ENCODE measurements around the gene ARPC3. TPM values are rescaled to one million over a fixed set of nuclear protein-coding genes. Genes with fewer than 3 reads are reported as not detected.
"Not testable (repeated sequence)": the region's sequence is repeated elsewhere in the genome, so short reads cannot be mapped to it uniquely, and the experiment has no call there.

Gene ARPC3
- total RNA-seq, 1 experiment from 2014 or later: 302 TPM

DNA sequence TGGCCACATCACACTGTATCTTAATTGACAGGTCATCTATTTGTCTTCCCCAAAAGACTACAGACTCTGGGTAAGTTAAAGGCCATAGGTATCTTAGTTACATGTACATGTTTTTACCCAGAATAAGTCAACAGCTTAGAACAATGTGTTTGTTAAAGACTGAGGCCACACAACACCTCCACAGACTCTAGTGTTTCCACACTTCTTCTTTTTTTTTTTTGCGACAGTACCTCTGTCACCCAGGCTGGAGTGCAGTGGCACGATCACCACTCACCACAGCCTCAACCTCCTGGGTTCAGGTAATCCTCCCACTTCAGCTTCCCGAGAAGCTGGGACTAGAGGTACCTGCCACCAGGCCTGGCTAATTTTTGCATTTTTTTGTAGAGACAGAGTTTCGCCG is 16.7 kb upstream of the ARPC3 start:
- intact Hi-C loops (cut with micrococcal nuclease; ENCODE audit: unreplicated experiment): loop anchor here (10.0 kb wide), 1 partner anchor 218 kb away; the partner anchor contains the start of gene HVCN1

DNA sequence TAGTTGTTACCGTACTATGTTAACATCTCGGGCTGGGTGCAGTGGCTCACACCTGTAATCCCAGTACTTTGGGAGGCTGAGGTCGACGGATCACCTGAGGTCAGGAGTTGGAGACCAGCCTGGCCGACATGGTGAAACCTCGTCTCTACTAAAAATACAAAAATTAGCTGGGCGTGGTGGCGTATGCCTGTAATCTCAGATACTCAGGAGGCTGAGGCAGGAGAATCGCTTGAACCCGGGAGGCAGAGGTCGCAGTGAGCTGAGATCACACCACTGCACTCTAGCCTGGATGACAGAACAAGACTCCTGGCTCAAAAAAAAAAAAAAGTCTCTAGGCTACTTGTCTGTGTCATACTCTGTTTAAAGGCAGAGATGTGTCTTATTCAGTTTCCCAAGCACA is 15.6 kb upstream of the ARPC3 start:
- H3K4me3 Mint-ChIP-seq (ENCODE audit: unreplicated experiment); BruUV-seq (replicated peaks); POLR2A ChIA-PET; H3K27me3 ChIP-seq (replicated peaks; ENCODE audit: control insufficient read depth, insufficient read depth, low read length); H3K4me1 ChIP-seq; DNase-seq; H3K4me1 Mint-ChIP-seq (ENCODE audit: low read depth, unreplicated experiment); H3K9me3 ChIP-seq; H3K36me3 ChIP-seq (ENCODE audit: control insufficient read depth, insufficient read depth, low read length); H3K27me3 Mint-ChIP-seq (ENCODE audit: insufficient read depth, unreplicated experiment); H3K4me3 ChIP-seq (ENCODE audit: low read depth, low read length); H3K9me3 Mint-ChIP-seq (ENCODE audit: unreplicated experiment); H3K27ac Mint-ChIP-seq (ENCODE audit: unreplicated experiment): not testable (repeated sequence)
- intact Hi-C loops (cut with micrococcal nuclease; ENCODE audit: unreplicated experiment): loop anchor here (10.0 kb wide), 1 partner anchor 219 kb away; the partner anchor contains the start of gene HVCN1
- CTCF ChIA-PET: interaction anchor here (0.7 kb wide), 1 partner anchor 300 kb away, joined by 3 read pairs; no protein-coding TSS in a partner anchor
- peaks cover 34% of the 10 kb centered on the region for H3K36me3 Mint-ChIP-seq (ENCODE audit: insufficient read depth, unreplicated experiment)

More for the DNA sequence above, 16.7 kb upstream of the ARPC3 start:
- peak overlapping the region; percentile 94 for H3K27ac Mint-ChIP-seq (ENCODE audit: unreplicated experiment)
- POLR2A ChIA-PET: no interaction called here
- no peaks in the 10 kb centered on the region for H3K27me3 Mint-ChIP-seq (ENCODE audit: insufficient read depth, unreplicated experiment)
- H3K4me3 Mint-ChIP-seq (ENCODE audit: unreplicated experiment): peak overlapping the region; percentile 82
- no peaks in the 10 kb centered on the region for H3K9me3 ChIP-seq
- H3K36me3 Mint-ChIP-seq (ENCODE audit: insufficient read depth, unreplicated experiment): peaks cover 39% of the 10 kb centered on the region
- CTCF ChIA-PET: interaction anchor here (0.6 kb wide), 1 partner anchor 73 kb away, joined by 4 read pairs; no protein-coding TSS in a partner anchor
- DNase-seq: no peak
- no TSS peak for BruUV-seq (replicated peaks)
- H3K27me3 ChIP-seq (replicated peaks; ENCODE audit: control insufficient read depth, insufficient read depth, low read length): no peaks in the 10 kb centered on the region
- H3K4me1 ChIP-seq: no peaks in the 10 kb centered on the region
- no peaks in the 10 kb centered on the region for H3K4me1 Mint-ChIP-seq (ENCODE audit: low read depth, unreplicated experiment)
- H3K4me3 ChIP-seq (ENCODE audit: low read depth, low read length): peak overlapping the region; percentile 62
- TF ChIP-seq, protein P1, sequence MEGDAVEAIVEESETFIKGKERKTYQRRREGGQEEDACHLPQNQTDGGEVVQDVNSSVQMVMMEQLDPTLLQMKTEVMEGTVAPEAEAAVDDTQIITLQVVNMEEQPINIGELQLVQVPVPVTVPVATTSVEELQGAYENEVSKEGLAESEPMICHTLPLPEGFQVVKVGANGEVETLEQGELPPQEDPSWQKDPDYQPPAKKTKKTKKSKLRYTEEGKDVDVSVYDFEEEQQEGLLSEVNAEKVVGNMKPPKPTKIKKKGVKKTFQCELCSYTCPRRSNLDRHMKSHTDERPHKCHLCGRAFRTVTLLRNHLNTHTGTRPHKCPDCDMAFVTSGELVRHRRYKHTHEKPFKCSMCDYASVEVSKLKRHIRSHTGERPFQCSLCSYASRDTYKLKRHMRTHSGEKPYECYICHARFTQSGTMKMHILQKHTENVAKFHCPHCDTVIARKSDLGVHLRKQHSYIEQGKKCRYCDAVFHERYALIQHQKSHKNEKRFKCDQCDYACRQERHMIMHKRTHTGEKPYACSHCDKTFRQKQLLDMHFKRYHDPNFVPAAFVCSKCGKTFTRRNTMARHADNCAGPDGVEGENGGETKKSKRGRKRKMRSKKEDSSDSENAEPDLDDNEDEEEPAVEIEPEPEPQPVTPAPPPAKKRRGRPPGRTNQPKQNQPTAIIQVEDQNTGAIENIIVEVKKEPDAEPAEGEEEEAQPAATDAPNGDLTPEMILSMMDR (IDR thresholded peaks at IDR 0.05; ENCODE audit: insufficient read depth in 1 of 2, low read depth in 1 of 2, low read length in 1 of 2, severe bottlenecking in 1 of 2, unreplicated experiment in 1 of 2): no peak
- H3K36me3 ChIP-seq (ENCODE audit: control insufficient read depth, insufficient read depth, low read length): no peaks in the 10 kb centered on the region; the same call in 1 of the 2 replicates
- H3K9me3 Mint-ChIP-seq (ENCODE audit: unreplicated experiment): no peaks in the 10 kb centered on the region

DNA sequence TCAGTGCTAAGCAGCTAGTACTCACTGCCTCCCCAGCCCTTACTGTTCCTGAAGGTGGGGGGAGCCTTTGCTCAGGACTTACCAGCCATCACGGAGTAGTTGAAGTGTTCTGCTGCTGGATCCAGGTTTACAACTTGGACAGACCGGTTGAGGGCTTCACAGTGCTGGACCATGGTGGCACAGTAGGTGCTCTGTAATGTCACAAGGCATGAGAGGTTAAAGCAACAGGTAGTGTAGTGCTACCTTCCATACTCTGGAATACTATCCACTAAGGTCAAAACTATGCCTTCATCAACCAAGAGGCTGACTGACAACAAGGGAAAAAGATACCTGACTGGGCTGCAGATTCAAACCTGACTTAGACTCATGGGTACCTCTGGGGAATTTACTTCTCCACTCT is 14.9 kb upstream of the ARPC3 start:
- BruUV-seq (replicated peaks): no TSS peak
- H3K9me3 ChIP-seq: no peaks in the 10 kb centered on the region
- intact Hi-C loops (cut with micrococcal nuclease; ENCODE audit: unreplicated experiment): loop anchor here (10.0 kb wide), 1 partner anchor 220 kb away; the partner anchor contains the start of gene HVCN1
- TF ChIP-seq, protein P1 (IDR thresholded peaks at IDR 0.05; ENCODE audit: insufficient read depth in 1 of 2, low read depth in 1 of 2, low read length in 1 of 2, severe bottlenecking in 1 of 2, unreplicated experiment in 1 of 2): no peak
- no peaks in the 10 kb centered on the region; the same call in 1 of the 2 replicates for H3K36me3 ChIP-seq (ENCODE audit: control insufficient read depth, insufficient read depth, low read length)
- DNase-seq: no peak
- no peak overlapping the region for H3K27ac Mint-ChIP-seq (ENCODE audit: unreplicated experiment)
- H3K4me3 ChIP-seq (ENCODE audit: low read depth, low read length): no peak overlapping the region
- ChIA-PET POLR2A (no interaction called here), CTCF (interaction anchor here (0.7 kb wide), 1 partner anchor 9 kb away, joined by 7 read pairs; no protein-coding TSS in a partner anchor)
- no peaks in the 10 kb centered on the region for H3K27me3 Mint-ChIP-seq (ENCODE audit: insufficient read depth, unreplicated experiment)
- H3K9me3 Mint-ChIP-seq (ENCODE audit: unreplicated experiment): no peaks in the 10 kb centered on the region
- H3K36me3 Mint-ChIP-seq (ENCODE audit: insufficient read depth, unreplicated experiment): peaks cover 34% of the 10 kb centered on the region
- no peaks in the 10 kb centered on the region for H3K4me1 Mint-ChIP-seq (ENCODE audit: low read depth, unreplicated experiment)
- no peak overlapping the region for H3K4me3 Mint-ChIP-seq (ENCODE audit: unreplicated experiment)
- H3K4me1 ChIP-seq: no peaks in the 10 kb centered on the region
- H3K27me3 ChIP-seq (replicated peaks; ENCODE audit: control insufficient read depth, insufficient read depth, low read length): no peaks in the 10 kb centered on the region

DNA sequence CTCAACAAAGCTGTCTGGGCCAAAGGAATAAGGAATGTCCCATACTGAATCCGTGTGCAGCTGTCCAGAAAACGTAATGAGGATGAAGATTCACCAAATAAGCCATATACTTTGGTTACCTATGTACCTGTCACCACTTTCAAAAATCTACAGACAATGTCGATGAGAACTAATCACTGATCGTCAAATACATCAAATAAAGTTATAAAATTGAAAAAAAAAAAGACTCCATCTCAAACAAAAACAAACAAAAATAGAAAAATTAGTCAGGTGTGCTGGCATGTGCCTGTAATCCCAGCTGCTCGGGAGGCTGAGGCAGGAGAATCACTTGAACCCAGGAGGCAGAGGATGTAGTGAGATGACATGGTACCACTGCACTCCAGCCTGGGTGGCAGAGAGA is 11.1 kb upstream of the ARPC3 start:
- H3K9me3 Mint-ChIP-seq (ENCODE audit: unreplicated experiment); H3K4me1 ChIP-seq; BruUV-seq (replicated peaks); POLR2A ChIA-PET; H3K4me1 Mint-ChIP-seq (ENCODE audit: low read depth, unreplicated experiment); H3K36me3 ChIP-seq (ENCODE audit: control insufficient read depth, insufficient read depth, low read length); H3K4me3 ChIP-seq (ENCODE audit: low read depth, low read length); H3K27me3 ChIP-seq (replicated peaks; ENCODE audit: control insufficient read depth, insufficient read depth, low read length); H3K9me3 ChIP-seq; CTCF ChIA-PET; H3K27me3 Mint-ChIP-seq (ENCODE audit: insufficient read depth, unreplicated experiment); DNase-seq; H3K27ac Mint-ChIP-seq (ENCODE audit: unreplicated experiment); H3K4me3 Mint-ChIP-seq (ENCODE audit: unreplicated experiment): not testable (repeated sequence)
- H3K36me3 Mint-ChIP-seq (ENCODE audit: insufficient read depth, unreplicated experiment): peaks cover 26% of the 10 kb centered on the region
- intact Hi-C loops (cut with micrococcal nuclease; ENCODE audit: unreplicated experiment): loop anchor here (10.0 kb wide), 1 partner anchor 224 kb away; the partner anchor contains the start of gene HVCN1
